OCI-LY1 (cell line): ENCODE measurements around the gene SELPLG.
"Not testable (repeated sequence)": the region's sequence is repeated elsewhere in the genome, so short reads cannot be mapped to it uniquely, and the experiment has no call there.

Source experiments
- H2AFZ ChIP-seq: fragments of 200-600 bp; sonication (generic), shearing (Covaris generic); 2 replicates; pipeline ENCODE4 v1.6.0; 2014; ENCODE audit warnings: antibody characterized with exemption, mild to moderate bottlenecking, low read length
- H3F3A ChIP-seq: fragments of 200-600 bp; sonication (generic), shearing (Covaris generic); 2 replicates; pipeline ENCODE4 v1.6.0; 2014; ENCODE audit warnings: mild to moderate bottlenecking, antibody characterized with exemption, low read length, moderate library complexity; ENCODE audit not compliant: insufficient read depth
- H3K27ac ChIP-seq: fragments of 200-600 bp; sonication (generic); 2 replicates; pipeline ENCODE4 v1.5.1; 2014; ENCODE audit warnings: low read length, mixed run types, mild to moderate bottlenecking, low read depth; ENCODE audit not compliant: poor library complexity, severe bottlenecking
- H3K27me3 ChIP-seq: fragments of 200-600 bp; sonication (generic); 2 replicates; pipeline ENCODE4 v1.6.0; 2014; ENCODE audit warnings: antibody characterized with exemption, mild to moderate bottlenecking, low read length, moderate library complexity; ENCODE audit not compliant: insufficient read depth
- H3K36me3 ChIP-seq: fragments of 200-600 bp; sonication (generic); 2 replicates; pipeline ENCODE4 v1.6.1; 2014; ENCODE audit warnings: mild to moderate bottlenecking, antibody characterized with exemption, low read length, moderate library complexity, mixed read lengths; ENCODE audit not compliant: insufficient read depth
- H3K4me1 ChIP-seq: fragments of 200-600 bp; sonication (generic); 2 replicates; pipeline ENCODE4 v1.5.1; 2014; ENCODE audit warnings: mild to moderate bottlenecking, low read length, moderate library complexity; ENCODE audit not compliant: insufficient read depth, severe bottlenecking
- H3K4me2 ChIP-seq: fragments of 200-600 bp; sonication (generic), shearing (Covaris generic); 2 replicates; pipeline ENCODE4 v1.6.1; 2014; ENCODE audit warnings: low read length
- H3K4me3 ChIP-seq: fragments of 200-600 bp; sonication (generic); 2 replicates; pipeline ENCODE4 v1.5.1; 2014; ENCODE audit warnings: low read length, low read depth, mild to moderate bottlenecking, mixed read lengths; ENCODE audit not compliant: poor library complexity, severe bottlenecking
- H3K79me2 ChIP-seq: fragments of 200-600 bp; shearing (Covaris generic); 2 replicates; pipeline ENCODE4 v1.6.1; 2016; ENCODE audit warnings: mixed run types, low read length, mixed read lengths; ENCODE audit not compliant: insufficient read depth
- H3K9ac ChIP-seq: fragments of 200-600 bp; sonication (generic), shearing (Covaris generic); 2 replicates; pipeline ENCODE4 v1.6.1; 2014; ENCODE audit warnings: mild to moderate bottlenecking, low read length, mixed read lengths
- H3K9me2 ChIP-seq: fragments of 200-600 bp; sonication (generic), shearing (Covaris generic); 2 replicates; pipeline ENCODE4 v1.6.1; 2014; ENCODE audit warnings: low read depth, mild to moderate bottlenecking, low read length, mixed read lengths
- H3K9me3 ChIP-seq: fragments of 200-600 bp; shearing (Covaris generic); 2 replicates; pipeline ENCODE4 v1.6.1; 2014; ENCODE audit warnings: low read length, mixed read lengths
- H4K20me1 ChIP-seq: fragments of 200-600 bp; sonication (generic), shearing (Covaris generic); 2 replicates; pipeline ENCODE4 v1.6.0; 2016; ENCODE audit warnings: mild to moderate bottlenecking, low read length; ENCODE audit not compliant: insufficient read depth
- CTCF ChIP-seq: fragments of 200-600 bp; sonication (generic), shearing (Covaris generic); IDR thresholded peaks from 2 replicates; pipeline ENCODE4 v1.5.1; 2017; ENCODE audit warnings: mild to moderate bottlenecking, antibody characterized with exemption, low read length, moderate library complexity, mixed read lengths
- EZH2 ChIP-seq: fragments of 200-600 bp; sonication (generic), shearing (Covaris generic); IDR thresholded peaks from 2 replicates; pipeline ENCODE4 v1.8.0; 2017; ENCODE audit warnings: borderline replicate concordance, mixed run types, mild to moderate bottlenecking, antibody characterized with exemption, low read length, moderate library complexity, mixed read lengths

The SELPLG gene

GRCh38 chr12:108577458-108577857 lies 56.2 kb downstream of the SELPLG start:
- H3K9me2 ChIP-seq, result no peaks in the 10 kb centered on the region
- no peak overlapping the region for H2AFZ ChIP-seq
- H3K4me3 ChIP-seq, result no peak overlapping the region
- no peaks in the 10 kb centered on the region for H3K36me3 ChIP-seq
- H3K4me1 ChIP-seq, result no peaks in the 10 kb centered on the region
- no peaks in the 10 kb centered on the region for H3F3A ChIP-seq
- no peaks in the 10 kb centered on the region for H3K27me3 ChIP-seq
- no peaks in the 10 kb centered on the region for H4K20me1 ChIP-seq
- no peak overlapping the region for H3K9ac ChIP-seq
- no peaks in the 10 kb centered on the region for H3K79me2 ChIP-seq
- H3K9me3 ChIP-seq, result no peaks in the 10 kb centered on the region
- no peak overlapping the region for H3K27ac ChIP-seq
- no peak for TF ChIP-seq EZH2
- no peak for TF ChIP-seq CTCF
- no peak overlapping the region for H3K4me2 ChIP-seq

GRCh38 chr12:108576660-108577234 lies 56.9 kb downstream of the SELPLG start:
- no peaks in the 10 kb centered on the region for H3K4me1 ChIP-seq
- no peak overlapping the region for H3K4me3 ChIP-seq
- no peaks in the 10 kb centered on the region for H3F3A ChIP-seq
- H3K27me3 ChIP-seq, result no peaks in the 10 kb centered on the region
- H3K27ac ChIP-seq, result no peak overlapping the region
- no peaks in the 10 kb centered on the region for H3K79me2 ChIP-seq
- H3K9me3 ChIP-seq, result no peaks in the 10 kb centered on the region
- H3K36me3 ChIP-seq, result no peaks in the 10 kb centered on the region
- no peak overlapping the region for H2AFZ ChIP-seq
- no peak overlapping the region for H3K4me2 ChIP-seq
- no peak for TF ChIP-seq CTCF
- TF ChIP-seq EZH2, result no peak
- no peaks in the 10 kb centered on the region for H4K20me1 ChIP-seq
- H3K9me2 ChIP-seq, result no peaks in the 10 kb centered on the region
- no peak overlapping the region for H3K9ac ChIP-seq

- no peaks in the 10 kb centered on the region for H4K20me1 ChIP-seq
- no peak for TF ChIP-seq EZH2
- no peak for TF ChIP-seq CTCF
- H3K36me3 ChIP-seq, result no peaks in the 10 kb centered on the region
- no peaks in the 10 kb centered on the region for H3K79me2 ChIP-seq
- no peaks in the 10 kb centered on the region for H3K27me3 ChIP-seq
- peaks cover 3% of the 10 kb centered on the region for H3K4me1 ChIP-seq
- no peak overlapping the region for H2AFZ ChIP-seq
- no peak overlapping the region for H3K4me3 ChIP-seq
- no peak overlapping the region for H3K27ac ChIP-seq
- H3K9me3 ChIP-seq, result no peaks in the 10 kb centered on the region
- H3F3A ChIP-seq, result no peaks in the 10 kb centered on the region
- H3K9ac ChIP-seq, result no peak overlapping the region
- H3K9me2 ChIP-seq, result no peaks in the 10 kb centered on the region
- H3K4me2 ChIP-seq, result no peak overlapping the region
Measured at GRCh38 chr12:108575199-108575912, 58.3 kb downstream of the SELPLG start.

GRCh38 chr12:108574276-108574675 lies 59.4 kb downstream of the SELPLG start:
- not testable (repeated sequence) for H3K27me3 ChIP-seq, H3F3A ChIP-seq, H3K79me2 ChIP-seq, H3K4me3 ChIP-seq, H4K20me1 ChIP-seq, H3K9ac ChIP-seq, H3K9me3 ChIP-seq, H2AFZ ChIP-seq, H3K27ac ChIP-seq, H3K9me2 ChIP-seq, H3K4me2 ChIP-seq, H3K36me3 ChIP-seq
- peaks cover 12% of the 10 kb centered on the region for H3K4me1 ChIP-seq
